Measurements from ENCODE around the gene BFSP2. TPM values are rescaled to one million over a fixed set of nuclear protein-coding genes. Genes with fewer than 3 reads are reported as not detected.
"Not testable (repeated sequence)": the region's sequence is repeated elsewhere in the genome, so short reads cannot be mapped to it uniquely, and the experiment has no call there.

The BFSP2 gene
- total and polyA plus RNA-seq, 10 donors: 1.5 to 52.5 (median 3.1) TPM; not detected in 1

- Histone ChIP-seq H3K4me1 (peaks cover 0 to 9% (median 0%) of the 10 kb centered on the region in 6 donors), H3K36me3 (no peaks in the 10 kb centered on the region), H3K9me3 (no peaks in the 10 kb centered on the region), H3K27ac (peak overlapping the region in 6 of 8 donors; percentile 20 to 72 (median 60)), H3K27me3 (replicated peaks in 1 of 7) (no peaks in the 10 kb centered on the region), H3K4me3 (peak overlapping the region in 2 of 8 donors; percentile 5 to 40)
- TF ChIP-seq POLR2AphosphoS5 (IDR thresholded peaks at IDR 0.05): peak in 1 of 3 donors; percentile 65
- no peak for TF ChIP-seq POLR2A (IDR thresholded peaks at IDR 0.05)
- no peak for DNase-seq
- 62 to 89% (median 81%) methylated on average over 6 of the region's 6 CpGs for WGBS, 5 donors
- intact Hi-C loops (cut with DNase I; ENCODE audit: low total_unique reads): no loop called here
Observed at GRCh38 chr3:133512416-133513089, 112.7 kb downstream of the BFSP2 start.

DNA sequence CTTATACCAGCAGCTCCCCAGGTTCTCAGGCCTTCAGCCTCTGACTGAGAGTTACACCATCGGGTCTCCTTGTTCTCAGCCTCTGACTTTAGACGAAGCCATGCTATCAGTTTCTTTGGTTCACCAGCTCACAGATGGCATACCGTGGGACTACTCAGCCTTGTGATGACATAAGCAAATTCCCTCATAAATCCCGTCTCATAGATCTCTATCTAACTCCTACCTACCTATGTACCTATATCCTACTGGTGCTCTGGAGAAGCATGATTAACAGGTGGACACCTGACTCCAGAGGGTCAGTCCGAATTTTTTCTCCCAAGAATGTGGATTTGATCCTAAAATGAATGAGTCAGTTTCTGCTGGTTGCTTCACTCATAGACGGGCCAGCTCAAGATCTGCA lies 114.6 kb downstream of the BFSP2 start:
- Histone ChIP-seq H3K27ac (no peak overlapping the region), H3K4me3 (no peak overlapping the region), H3K4me1 (peaks cover 0 to 9% (median 0%) of the 10 kb centered on the region in 6 donors), H3K27me3 (replicated peaks in 1 of 7) (no peaks in the 10 kb centered on the region), H3K9me3 (no peaks in the 10 kb centered on the region), H3K36me3 (no peaks in the 10 kb centered on the region)
- TF ChIP-seq CTCF (IDR thresholded peaks at IDR 0.05 in 8 of 11, conservative IDR thresholded peaks at IDR 0.05 in 3 of 11): no peak
- no peak for TF ChIP-seq POLR2AphosphoS5 (IDR thresholded peaks at IDR 0.05)
- TF ChIP-seq POLR2A (IDR thresholded peaks at IDR 0.05): no peak
- no peak for DNase-seq
- WGBS, 5 donors: 85 to 94% (median 89%) methylated on average over 6 of the region's 6 CpGs
- intact Hi-C loops (cut with DNase I; ENCODE audit: low total_unique reads): no loop called here

- H3K4me3 ChIP-seq: no peak overlapping the region
- H3K27me3 ChIP-seq (replicated peaks in 1 of 7): no peaks in the 10 kb centered on the region
- no peaks in the 10 kb centered on the region for H3K9me3 ChIP-seq
- intact Hi-C loops (cut with DNase I; ENCODE audit: low total_unique reads): no loop called here
- no peak overlapping the region for H3K27ac ChIP-seq
- H3K4me1 ChIP-seq: peaks cover 0 to 9% (median 0%) of the 10 kb centered on the region in 6 donors
- DNase-seq: no peak
- no peaks in the 10 kb centered on the region for H3K36me3 ChIP-seq
- whole genome bisulfite sequencing, 5 donors: 94 to 100% (median 99%) methylated on average over 1 of the region's 1 CpG
- TF ChIP-seq CTCF (IDR thresholded peaks at IDR 0.05 in 8 of 11, conservative IDR thresholded peaks at IDR 0.05 in 3 of 11) (no peak), POLR2AphosphoS5 (IDR thresholded peaks at IDR 0.05) (no peak), POLR2A (IDR thresholded peaks at IDR 0.05) (no peak)
Observed at GRCh38 chr3:133515127-133515526, 115.3 kb downstream of the BFSP2 start.

DNA sequence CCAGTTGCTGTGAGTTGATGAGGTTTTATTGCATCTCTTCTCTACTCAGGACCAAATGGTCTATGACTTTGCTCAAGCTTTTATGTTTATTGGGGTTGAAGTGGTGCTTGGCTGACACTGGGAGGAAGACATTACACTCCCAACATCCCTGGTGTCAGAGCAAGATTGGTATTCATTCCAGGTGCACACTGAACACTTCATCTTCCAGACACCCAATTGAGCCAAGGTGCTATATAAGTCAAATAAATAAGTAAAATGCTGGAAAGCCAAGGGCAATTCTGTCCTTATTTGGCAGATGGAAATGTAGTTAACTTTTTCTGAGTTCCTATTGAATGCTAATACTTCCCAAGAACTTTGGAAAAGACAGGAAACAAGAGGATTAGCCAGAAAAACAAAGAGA lies 120.4 kb downstream of the BFSP2 start:
- intact Hi-C loops (cut with DNase I; ENCODE audit: low total_unique reads): no loop called here
- no peak overlapping the region for H3K4me3 ChIP-seq
- TF ChIP-seq POLR2A (IDR thresholded peaks at IDR 0.05): no peak
- no peak for TF ChIP-seq POLR2AphosphoS5 (IDR thresholded peaks at IDR 0.05)
- no peak for TF ChIP-seq CTCF (IDR thresholded peaks at IDR 0.05 in 8 of 11, conservative IDR thresholded peaks at IDR 0.05 in 3 of 11)
- H3K36me3 ChIP-seq: no peaks in the 10 kb centered on the region
- no peaks in the 10 kb centered on the region for H3K9me3 ChIP-seq
- no peak overlapping the region for H3K27ac ChIP-seq
- DNase-seq: no peak
- H3K27me3 ChIP-seq (replicated peaks in 1 of 7): no peaks in the 10 kb centered on the region
- H3K4me1 ChIP-seq: peaks cover 0 to 12% (median 0%) of the 10 kb centered on the region in 6 donors

DNA sequence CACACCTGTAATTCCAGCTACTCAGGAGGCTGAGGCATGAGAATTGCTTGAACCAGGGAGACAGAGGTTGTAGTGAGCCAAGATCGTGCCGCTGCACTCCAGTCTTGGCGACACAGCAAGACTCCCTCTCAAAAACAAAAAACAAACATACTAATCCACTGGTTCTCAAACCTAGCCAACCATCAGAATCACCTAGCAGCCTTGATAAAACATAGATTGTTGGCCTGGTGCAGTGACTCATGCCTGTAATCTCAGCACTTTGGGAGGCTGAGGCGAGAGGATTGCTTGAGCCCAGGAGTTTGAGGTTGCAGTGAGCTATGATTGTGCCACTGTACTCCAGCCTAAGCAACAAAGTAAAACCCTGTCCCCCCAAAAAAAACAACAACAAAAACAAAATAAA lies 121.1 kb downstream of the BFSP2 start:
- H3K4me1 ChIP-seq: peaks cover 0 to 17% (median 0%) of the 10 kb centered on the region in 6 donors
- H3K36me3 ChIP-seq; H3K4me3 ChIP-seq; DNase-seq; H3K9me3 ChIP-seq; H3K27ac ChIP-seq; H3K27me3 ChIP-seq (replicated peaks in 1 of 7); intact Hi-C loops (cut with DNase I; ENCODE audit: low total_unique reads): not testable (repeated sequence)
- WGBS, 5 donors: 96 to 100% (median 98%) methylated on average over 4 of the region's 4 CpGs
